NCI-H2196 (cell line): ENCODE data around the gene COPS4.
"Not testable (repeated sequence)": the region's sequence is repeated elsewhere in the genome, so short reads cannot be mapped to it uniquely, and the experiment has no call there.

ENCODE experiments used
- DNase-seq: peaks from one replicate; lab custom pipeline; 2025; ENCODE audit not compliant: unreplicated experiment; lab: John Stamatoyannopoulos, UW

Gene COPS4

GRCh38 chr4:83083925-83084475 is 49.0 kb downstream of the COPS4 start:
- no peak for DNase-seq

DNA sequence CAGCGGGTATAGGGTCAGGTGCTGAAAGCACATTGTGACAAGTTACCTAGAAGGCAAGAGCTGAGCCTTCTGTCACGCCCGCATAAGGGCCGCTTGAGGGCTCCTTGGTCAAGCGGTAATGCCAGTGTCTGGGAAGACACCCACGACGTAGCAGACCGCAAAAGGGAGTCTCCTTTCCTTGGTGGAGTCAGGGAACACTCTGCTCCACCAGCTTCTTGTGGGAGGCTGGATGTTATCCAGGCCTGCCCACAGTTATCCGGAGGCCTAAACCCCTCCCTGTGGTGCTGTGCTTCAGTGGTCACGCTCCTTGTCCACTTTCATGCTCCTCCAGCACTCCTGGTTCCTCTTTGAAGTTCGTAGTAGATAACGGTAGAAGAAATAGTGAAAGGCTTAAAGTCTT is 50.0 kb downstream of the COPS4 start:
- not testable (repeated sequence) for DNase-seq

GRCh38 chr4:83089410-83090157 is 54.6 kb downstream of the COPS4 start:
- DNase-seq: no peak

DNA sequence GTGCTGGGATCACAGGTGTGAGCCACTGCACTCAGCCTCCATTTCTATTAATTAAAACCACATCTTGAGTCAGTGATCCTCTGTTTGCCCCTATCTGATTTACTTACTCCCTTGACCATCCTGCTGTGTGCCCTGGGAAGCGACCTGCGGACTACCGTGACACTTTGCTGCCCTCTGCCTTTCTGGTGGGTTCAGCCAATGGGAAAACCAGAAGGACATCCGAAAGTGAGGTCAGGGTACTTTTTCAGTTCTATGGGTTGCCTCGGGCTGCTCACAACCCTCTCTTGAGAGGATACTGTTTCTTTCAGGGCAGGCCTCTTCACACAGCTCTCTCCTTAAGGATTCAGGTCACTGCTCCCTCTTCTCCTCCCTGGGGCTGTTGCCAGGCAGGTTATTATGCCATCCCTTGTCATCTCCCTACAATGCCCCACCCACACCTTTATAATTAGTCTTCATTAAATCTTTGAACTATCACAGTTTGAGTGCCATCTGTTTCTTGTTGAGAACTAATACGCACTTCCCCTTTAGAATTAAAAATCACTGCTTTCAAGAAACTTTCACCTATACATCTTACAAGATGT is 58.2 kb downstream of the COPS4 start:
- DNase-seq: no peak

GRCh38 chr4:83096397-83096796 is 61.4 kb downstream of the COPS4 start:
- DNase-seq: no peak

GRCh38 chr4:83104991-83105390 is 70.0 kb downstream of the COPS4 start:
- DNase-seq: no peak

DNA sequence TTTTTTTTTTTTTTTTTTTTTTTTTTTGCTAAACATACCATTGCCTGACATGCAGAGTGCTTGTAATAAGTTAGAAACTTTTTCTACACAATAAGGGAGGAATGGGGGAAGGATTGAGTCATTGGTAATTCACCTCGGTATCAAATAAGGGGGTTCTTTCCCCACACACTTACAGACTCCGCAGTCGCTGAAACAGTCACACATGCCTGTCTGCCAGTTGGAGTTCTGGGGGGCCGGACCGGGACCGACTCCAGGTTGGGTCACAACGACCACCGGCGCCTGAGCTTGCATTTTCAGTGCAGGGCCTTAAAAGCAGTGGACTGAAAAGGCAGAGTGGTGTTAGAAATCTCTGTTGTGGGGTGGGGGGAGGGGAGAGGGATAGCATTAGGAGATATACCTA is 72.6 kb downstream of the COPS4 start:
- DNase-seq: no peak

DNA sequence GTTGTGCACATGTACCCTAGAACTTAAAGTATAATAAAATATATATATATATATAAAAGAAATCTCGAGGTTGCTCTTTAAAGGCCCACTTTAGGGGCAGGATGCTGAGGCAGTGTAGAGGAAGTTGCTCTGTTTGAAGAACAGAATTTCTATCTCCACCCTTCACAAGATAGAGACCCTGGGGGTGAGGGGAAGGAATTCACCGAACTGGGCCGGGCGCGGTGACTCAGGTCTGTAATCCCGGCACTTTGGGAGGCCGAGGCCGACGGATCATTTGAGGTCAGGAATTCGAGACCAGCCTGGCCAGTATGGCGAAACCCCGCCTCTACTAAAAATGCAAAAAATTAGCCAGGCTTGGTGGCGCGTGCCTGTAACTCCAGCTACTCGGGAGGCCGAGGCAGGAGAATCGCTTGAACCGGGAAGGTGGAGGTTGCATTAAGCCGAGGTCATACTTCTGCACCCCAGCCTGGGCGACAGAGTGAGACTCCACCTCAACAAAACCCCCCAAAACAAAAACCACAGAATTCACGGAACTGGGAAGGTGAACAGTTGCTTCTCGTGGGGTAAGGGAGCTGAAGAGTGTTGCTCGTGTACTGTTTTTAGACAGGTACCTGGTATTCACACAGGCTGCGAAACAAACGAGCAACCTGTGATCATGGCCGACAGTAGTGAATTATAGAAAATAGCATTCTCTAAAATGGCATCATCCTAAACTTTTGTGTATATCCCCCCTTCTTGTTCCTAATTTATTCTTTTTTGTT is 73.3 kb downstream of the COPS4 start:
- no peak for DNase-seq

DNA sequence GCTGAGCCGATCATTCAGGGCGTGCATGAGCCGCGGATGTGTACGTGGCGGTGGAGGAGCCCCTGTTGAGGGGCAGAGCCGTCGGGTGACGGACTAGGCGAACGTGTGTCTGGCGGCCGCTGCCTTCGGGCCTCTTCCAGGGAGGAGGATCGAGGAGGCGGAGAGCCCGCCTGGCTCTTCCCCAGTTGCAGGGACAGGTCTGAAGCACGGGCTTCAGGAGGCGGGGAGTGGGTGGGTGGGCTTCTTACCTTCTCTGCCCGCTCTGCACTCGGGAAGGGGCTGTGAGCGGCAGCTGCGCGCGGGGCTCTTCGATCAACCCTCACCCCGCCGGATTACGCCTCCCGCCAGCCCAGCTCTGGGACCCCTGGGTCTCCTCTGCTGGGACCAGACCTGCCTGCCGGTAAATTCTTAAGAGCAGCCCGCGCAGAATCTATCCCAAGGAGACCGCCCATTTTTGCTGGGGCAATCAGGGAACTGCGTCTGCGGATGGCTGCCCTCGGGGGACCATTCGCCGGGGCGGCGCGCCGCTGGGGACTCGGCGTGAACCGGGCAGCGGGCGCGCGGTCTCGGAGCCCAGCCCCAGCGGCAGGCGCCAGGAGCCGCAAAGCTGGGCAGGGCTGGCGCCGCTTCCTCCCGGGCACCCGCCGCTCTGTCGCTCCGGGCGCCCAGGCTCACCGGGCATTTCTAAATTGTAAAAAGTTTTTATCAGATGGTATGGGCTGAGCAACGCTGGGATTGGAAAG is 74.7 kb downstream of the COPS4 start:
- peak; percentile 39 for DNase-seq

DNA sequence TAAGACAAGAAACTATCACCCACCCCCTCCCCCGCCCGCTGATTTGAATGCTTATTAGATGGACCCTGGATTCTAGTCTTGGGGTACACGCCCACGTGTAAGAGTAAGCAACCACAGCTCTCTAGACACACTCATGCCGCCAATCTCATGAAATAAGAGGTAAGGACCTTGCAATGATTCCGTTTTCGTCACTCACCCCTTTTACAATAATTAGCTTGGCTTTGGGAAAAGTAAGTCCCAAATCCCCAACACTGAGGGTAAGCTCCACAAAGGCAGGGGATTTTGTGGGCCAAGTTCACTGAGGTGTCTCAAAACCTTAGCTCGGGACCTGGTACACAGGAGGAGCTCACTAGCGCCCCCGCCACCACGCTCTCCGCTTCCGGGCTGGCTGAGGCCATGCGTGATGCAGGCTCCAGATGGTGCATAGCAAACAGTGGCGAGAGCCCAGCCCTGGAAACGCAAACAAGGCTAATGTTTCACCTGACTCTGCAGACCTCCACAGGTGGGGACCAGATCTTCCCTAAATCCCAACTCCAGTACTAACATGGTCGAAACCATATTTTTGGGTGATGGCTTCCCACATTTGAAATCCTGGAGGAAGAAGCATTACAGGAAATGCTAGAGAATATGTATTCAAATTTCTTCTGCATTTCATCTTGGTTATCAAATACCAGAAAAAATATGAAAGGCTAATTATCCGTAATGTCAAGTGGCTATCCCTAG is 75.4 kb downstream of the COPS4 start:
- DNase-seq: peak; percentile 86

DNA sequence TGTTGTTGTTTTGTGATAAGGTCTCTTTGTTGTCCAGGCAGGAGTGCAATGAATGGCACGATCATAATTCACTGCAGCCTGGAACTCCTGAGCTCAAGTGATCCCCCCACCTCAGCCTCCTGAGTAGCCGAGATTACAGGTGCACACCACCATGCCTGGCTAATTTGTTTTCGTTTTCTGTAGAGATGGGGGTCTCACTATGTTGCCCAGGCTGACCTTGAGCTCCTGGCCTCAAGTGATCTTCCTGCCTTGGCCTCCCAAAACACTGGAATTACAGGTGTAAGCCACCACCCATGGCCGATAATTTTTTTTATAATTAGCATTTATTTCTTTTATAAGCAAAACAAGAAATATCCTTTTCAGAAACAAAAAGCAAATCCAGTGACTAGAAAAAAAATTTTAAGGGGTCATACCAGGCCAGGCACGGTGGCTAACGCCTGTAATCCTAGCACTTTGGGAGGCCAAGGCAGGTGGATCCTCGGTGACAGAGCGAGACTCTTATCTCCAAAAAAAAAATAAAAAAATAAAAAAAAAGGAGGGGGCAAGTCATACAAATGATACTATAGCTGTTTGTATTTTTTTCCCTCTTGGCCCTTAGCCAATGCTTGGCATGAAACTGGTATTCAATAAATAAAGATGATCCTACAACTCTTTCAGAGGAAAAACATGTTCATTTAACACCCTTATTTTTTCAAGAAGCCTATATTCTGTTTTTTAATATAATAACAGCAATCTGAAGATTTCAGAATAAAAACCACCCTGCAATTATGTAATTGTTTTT is 76.2 kb downstream of the COPS4 start:
- DNase-seq: peak; percentile 33

GRCh38 chr4:83111751-83112141 is 76.8 kb downstream of the COPS4 start:
- DNase-seq: not testable (repeated sequence)

GRCh38 chr4:83112231-83112630 is 77.2 kb downstream of the COPS4 start:
- no peak for DNase-seq

- peak; percentile 10 for DNase-seq
Measured at GRCh38 chr4:83112678-83113428, 77.9 kb downstream of the COPS4 start.

DNA sequence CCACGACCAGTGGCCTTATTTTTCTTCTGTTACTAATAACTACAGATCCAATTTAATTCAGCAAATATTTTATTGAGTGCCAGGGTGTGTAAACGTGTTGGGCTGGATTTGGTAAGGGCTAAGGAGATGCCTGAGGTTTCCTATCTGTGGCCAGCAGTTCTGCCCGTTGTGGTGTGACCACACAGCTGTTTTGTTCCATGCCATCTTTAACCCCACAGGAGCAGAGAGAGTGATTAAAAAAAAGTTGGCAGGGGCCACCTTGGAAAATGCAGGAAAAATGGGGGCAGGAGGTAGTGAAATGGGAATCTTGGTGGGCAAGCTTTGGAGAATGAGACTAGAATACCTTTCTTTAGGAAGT is 78.4 kb downstream of the COPS4 start:
- no peak for DNase-seq

DNA sequence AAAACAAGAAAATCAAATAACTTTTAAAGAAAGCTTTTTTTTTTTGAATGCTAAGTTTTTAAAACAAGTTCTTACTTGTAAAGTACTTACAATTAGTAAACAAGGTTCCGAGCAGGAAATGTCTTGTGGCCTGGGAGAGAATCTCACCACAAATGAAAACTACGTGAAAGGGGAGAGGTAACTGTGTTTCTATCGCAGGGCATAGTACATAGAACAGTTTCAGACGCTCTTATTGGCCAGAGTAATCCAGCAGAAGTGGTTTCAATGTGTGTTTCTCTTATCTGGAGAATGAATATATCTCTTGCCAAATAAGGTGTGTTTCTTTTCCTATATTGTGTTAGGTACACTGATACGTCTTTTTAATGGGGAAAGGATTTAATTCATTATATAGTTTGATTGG is 79.6 kb downstream of the COPS4 start, which contains the start of gene PLAC8:
Gene PLAC8 (minus strand): TSS at position 154 of the 400 bp plus-strand sequence. CDS start 6,808 bp downstream, outside the sequence.
- peak; percentile 48 for DNase-seq

DNA sequence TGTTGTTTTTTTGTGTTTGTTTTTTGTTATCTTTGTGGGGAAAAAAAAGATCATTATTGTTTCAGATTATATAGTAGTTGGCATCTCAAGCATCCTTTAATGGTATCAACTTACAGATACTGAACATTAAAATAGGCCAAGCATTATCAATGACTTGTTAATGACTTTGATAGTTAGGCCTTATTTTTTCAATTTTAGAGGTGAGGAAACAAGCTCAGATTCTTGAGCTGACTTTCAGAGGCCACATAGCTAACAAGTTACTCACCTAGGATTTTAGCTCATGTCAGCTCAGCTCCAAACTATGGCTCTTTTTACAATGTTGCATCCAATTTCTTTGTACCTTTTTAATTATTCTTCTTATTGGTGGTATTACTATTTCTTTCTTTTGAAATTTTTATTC is 80.0 kb downstream of the COPS4 start:
- DNase-seq: no peak

GRCh38 chr4:83115656-83116285 is 80.8 kb downstream of the COPS4 start:
- DNase-seq: no peak
